Middle frontal gyrus (tissue), 1 donor: ENCODE measurements around the gene LINC00632.
"Not testable (repeated sequence)": the region's sequence is repeated elsewhere in the genome, so short reads cannot be mapped to it uniquely, and the experiment has no call there.

Experiments
- DNase-seq: peaks from one replicate; pipeline ENCODE4 v3.0.0-alpha.2; 2015; ENCODE audit warnings: low spot score; ENCODE audit errors: extremely low spot score

The LINC00632 gene

DNA sequence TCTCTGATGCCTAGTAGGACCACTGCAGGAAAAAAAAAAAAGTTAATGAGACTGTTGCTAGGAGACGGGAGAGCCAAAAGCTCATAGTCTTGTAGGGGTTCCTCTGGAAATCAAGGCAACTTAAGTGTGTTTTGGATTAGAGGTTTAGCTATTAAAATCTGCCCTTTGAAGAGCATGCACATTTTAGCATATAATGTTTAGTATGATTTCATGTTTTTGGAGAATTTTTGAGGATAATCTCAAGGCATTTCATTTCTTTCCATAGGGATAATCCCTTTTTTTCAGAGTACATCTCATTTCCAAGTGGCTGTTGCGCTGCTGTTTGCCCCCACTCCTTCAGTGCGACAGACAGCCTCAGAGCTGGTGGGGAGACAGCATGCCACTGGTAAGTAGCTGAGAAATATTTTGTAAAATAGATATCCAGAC, at the start of gene LINC00632:
Gene LINC00632, plus strand, starts transcription at position 339 of the 426 bp plus-strand sequence.
- no peak for DNase-seq

DNA sequence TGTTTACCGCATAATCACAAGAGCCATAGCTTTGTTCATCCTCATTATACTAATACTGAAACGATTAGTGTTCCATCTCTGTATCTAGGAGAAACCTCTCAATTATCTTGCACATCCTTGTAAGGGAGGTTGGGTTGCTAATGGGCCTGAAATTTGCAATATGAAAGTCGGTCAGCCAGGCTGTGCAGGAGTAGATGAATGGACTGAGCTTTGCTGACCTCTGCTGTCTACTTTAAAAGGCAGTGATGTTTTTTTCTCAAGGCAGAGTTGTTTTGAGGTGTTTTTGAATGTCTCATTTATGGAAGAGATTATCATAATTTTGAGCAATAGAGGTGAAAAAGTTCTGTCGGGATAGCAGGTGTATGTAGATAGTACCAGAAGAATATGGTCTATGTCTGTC, 47.9 kb upstream of the LINC00632 start:
- no peak for DNase-seq

DNA sequence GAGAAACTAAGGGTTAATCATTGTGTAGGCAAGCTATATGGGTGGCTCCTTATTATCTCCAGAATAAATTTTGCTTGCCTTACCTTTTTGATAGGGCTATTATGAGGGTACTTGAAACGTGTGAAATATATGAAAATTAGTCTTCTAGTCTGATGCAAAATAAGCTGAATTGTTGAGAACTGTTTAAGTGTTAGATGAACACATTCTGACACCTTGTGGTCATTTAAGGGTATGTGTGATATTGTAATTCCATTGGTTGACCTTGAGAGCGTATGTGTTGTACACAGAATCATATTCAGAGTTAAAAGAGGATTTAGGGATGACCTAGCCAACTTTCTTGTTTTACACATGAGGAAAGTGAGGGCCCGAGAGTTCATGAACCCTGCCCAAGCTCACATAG, 44.6 kb upstream of the LINC00632 start:
- DNase-seq: no peak

DNA sequence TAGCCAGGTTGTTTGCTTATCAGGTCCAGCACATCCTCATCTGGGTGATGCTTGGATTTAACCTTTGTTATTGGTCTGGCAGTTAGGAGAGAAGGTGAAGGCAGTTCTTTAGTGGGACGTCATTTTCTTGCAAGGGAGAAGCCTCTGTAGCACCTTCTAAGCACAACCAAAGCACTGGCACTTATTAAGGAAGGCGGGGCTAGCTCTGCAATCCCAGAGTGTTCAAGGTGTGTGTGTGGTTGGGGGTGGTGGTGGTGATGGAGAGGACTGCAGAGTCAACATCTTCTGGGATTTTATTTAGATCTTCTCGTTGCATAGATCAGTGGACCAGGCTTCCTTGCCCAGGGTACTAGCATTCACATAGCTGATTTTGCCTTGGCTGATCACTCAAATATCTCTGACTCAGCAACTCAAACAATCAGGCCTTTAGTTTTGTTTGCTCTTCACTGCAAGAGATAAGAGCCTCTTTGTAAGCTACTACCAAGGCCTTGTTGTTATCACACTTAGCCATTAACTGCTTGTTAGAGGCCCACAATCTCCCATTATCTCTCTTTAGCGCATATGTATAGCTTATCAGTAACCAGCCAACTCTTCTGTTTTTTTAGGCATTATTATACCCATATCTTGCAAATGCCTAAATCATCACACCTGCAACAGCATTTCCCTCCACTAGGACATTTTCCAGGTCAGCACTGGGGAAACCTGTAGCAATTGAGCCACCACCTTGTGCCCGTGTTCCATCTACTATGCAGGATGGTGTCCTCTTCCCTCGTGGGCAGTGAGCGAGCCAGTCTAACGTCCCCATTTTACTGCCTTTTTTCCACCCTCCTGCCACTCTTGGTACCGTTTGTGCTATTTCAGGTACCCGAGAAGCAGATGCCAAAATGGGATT, 36.5 kb upstream of the LINC00632 start:
- DNase-seq: peak; percentile 21

DNA sequence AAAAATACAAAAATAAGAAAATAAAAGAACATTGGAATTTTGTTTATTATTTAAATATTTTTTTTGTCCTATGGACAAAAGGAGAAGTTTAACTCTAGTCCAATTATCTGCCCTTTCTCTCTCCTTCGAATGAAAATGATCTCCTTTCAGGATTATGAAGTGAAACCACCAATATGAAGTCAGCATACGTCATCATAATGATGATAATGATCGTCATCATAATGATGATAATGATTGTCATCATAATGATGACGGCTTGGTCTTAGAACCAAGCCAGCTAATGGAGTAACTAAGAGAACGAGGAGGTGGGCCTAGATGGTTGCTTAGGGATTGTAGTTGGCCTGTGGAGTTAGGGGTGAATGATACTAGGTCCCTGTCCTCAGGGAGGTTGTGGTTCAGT, 21.9 kb upstream of the LINC00632 start:
- no peak for DNase-seq

DNA sequence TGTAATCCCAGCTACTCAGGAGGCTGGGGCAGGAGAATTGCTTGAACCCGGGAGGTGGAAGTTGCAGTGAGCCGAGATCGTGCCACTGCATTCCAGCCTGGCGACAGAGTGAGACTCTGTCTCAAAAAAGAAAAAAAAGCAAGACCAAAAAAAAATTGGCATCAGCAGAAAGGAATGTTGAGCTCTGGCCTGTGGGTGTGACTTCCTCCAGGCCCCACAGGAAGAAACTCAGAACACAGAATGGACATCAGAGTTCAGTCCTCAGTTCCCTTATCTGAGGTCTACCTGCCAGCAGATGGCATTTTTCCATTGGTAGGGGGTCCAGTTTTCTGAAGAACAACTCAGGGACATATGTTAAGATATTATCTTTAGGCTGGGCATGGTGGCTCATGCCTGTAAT, 18.0 kb upstream of the LINC00632 start:
- not testable (repeated sequence) for DNase-seq

DNA sequence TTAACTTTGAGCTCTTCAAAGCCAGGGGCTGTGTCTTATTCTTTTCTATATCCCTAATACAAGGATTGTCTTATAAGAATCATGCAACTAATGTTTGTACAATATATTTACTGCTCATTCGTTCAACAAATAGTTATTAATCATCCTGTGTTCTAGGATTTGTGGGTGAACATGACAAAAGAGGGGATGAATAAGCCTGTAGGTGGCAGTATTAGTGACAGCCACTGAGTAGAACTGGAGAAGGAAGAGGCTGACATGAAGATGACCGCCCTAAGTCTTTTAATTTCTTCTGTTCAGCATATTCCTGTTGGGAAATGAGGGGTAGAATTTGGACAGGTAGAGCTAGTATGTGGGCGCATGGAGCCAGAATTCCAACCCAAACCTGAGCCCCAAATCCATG, 11.9 kb upstream of the LINC00632 start:
- no peak for DNase-seq

DNA sequence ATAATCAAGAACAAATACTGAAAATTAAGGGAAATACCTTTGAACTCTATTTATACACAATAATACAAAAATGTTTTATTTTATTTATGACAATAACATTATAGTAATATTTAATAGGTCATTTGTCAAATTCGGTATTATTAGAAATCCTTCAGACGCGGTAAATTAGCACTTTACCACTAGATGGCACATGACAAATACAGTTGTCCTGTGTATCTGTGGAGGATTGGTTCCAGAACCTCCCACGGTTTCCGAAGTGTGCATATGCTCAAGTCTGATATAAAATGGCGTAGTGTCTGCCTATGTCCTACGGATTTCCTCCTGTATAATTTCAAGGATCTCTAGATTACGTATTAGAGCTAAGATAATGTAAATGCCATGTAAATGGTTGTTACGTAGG, 8.1 kb upstream of the LINC00632 start:
- no peak for DNase-seq

DNA sequence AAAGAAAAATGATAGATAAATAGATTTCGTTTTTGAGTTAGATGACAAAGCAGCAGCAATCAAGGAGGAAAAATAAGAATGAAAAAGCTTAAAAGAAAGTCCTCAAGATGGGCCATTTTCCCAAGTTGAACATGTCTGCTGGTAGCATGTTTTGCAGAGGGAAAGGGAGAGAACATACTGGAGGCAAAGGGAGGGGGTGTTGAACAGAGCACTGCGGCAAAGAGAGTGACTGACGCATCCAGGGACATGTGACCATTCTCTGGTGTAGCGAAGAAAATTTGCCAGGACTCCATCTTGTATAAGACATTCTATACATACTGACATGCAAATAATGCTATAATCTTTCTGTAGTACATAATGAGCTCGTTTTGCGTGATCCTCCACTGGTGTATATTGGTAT, 1.2 kb downstream of the LINC00632 start:
- DNase-seq: peak; percentile 31

DNA sequence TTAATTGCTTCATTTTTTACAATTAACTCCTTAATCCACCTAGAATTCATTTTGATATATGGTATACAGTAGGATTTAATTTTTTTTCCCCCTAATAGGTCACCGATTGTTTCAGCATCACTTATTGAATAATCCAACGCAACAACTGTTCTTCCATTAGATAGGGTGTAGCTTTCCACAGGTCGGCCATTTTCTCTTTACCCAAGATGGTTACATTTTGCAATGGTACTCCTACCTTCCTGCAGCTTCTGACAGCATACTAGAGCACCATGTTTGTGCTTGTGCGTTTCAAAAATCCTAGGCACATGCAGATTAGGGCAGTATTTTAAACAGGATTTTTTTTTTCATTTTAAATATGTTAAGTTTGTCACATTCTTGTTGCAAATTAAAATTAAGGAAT, 2.3 kb downstream of the LINC00632 start:
- no peak for DNase-seq

DNA sequence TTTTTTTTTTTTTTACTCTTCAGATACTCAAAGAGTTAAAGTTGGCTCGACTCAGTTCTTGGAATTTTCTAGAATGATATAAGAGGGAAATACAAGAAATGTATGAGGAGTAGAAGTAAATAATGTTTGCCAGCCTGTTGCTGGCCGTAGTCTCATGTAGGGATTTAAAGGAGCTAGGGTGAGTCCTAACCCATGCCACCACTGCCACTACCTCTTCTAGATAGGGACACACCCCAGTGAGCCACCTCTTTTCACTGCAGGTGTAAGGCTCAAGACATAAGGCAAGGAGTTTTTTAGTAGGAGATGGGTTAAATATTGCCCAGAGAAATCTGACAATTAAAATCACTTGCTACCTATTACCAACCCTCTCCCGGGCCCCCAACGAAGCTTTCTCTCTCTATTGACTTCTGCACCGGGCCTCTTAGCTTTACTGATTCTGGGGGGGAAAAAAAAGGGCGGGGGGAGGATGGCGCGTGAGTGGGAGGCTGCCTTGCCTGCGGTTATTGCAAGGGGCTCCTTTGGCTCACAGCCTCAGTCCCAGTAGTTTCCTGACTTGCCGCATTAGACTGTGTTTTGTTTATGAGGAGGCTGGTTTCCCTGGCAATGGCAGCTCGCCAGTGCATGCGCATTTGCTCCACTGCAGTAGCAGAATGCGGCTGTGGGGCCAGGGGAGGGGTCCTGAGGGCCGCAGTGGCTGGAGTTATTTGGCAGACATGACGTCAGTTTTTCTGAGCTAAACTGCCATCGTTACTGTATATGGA, 3.0 kb downstream of the LINC00632 start:
- DNase-seq: peak; percentile 39

DNA sequence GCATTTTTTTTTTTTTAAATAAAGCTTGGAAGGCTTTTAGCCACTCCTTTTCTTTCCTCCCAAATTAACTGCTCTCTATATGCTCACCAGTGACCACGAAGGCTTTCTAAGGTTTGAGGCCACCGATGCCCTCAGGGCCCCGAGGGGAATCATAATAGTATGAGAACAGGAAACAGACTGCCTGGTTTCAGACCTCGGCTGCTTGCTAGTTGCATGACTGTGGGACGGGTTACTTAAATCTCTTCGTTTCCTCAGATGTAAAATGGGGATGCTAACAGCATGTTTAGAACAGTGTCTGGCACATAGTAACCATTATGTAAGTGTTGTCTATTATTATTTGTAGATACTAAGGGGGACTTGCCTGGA, 3.6 kb downstream of the LINC00632 start:
- DNase-seq: no peak

DNA sequence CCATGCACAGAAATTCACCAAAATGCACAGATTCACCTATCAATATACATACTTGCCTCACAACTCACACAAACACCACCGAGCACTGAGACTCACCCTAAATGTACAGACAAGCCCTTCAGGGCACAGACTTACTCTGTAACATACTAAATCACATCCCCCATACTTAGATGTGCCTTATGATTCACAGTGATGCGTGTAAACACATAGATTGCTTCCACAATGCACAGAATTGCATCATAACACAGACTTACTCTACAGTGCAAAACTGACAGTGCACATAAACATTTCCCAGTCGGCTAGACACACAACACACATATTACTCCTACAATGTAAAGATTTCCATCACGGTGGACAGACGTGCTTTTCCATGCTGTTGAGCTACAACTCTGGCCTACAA, 6.2 kb downstream of the LINC00632 start:
- DNase-seq: no peak

DNA sequence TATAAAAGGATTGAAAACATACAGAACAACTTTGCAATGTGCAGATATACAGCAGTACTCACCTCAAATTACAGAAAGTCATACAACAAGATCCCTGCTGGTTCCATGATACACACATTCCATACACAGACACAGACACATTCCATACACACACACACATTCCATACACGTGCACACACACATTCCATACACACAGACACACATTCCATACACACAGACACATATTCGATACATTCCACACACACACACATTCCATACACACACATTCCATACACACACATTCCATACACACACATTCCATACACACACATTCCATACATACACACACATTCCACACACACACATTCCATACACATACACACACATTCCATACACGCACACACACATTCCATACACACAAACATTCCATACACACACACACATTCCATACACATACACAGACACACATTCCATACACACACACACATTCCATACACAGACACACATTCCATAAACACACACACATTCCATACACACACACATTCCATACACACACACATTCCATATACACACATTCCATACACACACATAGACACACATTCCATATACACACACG, 13.7 kb downstream of the LINC00632 start:
- DNase-seq: no peak

DNA sequence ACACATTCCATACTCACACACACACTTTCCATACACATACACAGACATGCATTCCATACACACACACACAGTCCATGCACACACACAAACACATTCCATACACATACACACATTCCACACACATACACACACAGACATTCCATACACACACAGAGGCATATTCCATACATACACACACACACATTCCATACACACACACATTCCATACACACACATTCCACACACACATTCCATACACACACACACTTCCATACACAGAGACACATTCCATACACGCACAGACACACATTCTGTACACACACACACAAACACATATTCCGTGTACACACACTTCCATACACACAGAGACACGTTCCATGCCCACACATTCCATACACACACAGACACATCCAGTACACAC, 14.8 kb downstream of the LINC00632 start:
- DNase-seq: no peak

DNA sequence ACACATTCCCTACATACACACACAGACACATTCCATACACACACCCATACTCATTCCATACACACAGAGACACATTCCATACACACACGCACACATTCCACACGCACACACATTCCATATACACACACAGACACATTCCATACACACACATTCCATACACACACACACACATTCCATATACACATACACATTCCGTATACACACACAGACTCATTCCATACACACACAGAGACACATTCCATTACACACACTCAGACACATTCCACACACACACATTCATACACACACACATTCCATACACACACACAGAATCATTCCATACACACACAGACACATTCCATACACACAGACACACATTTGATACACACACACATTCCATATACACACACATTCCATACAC, 15.2 kb downstream of the LINC00632 start:
- DNase-seq: no peak

DNA sequence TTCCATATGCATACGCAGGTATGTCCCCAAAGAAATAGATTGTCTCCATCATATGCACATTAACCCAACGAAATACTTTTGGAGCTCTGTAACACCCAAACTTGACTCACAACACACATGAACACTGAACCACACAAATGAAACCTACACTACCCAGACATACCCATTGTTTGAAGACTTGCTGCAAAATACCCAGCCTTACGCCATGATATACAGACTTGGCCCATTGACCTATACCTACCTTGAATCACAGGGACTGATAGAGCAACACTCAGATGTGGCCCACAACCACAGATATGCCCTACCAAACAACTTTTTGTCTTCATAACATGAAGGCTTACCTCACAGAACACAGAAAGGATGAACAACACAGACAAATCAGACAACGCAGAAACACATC, 15.9 kb downstream of the LINC00632 start:
- DNase-seq: no peak

DNA sequence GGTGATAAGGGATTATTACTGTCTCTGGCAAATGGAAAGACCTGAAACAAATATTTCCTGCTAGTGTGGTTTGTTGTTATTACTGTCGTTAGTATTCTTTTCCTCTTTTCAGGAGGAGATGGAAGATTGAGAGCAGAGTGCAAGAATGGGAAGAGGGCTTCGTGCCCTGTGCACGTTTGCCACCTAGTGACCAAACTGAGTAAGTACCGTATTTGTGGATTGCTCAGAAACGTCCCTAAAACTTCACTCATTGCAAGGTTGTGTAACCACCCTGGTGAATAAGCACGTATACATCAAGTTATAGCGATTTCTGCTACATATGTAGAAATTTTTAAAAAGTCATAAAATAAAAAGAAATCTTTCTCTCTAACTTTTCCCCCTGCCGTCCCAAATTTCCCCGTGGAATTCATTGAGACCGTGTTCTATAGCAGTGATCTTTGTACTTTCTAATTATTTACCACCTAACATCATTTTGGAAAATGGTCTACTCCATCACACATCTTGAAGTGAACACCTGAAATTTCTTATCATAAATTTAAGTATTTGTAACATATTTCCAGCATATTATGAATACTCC, 24.3 kb downstream of the LINC00632 start:
- DNase-seq: no peak

DNA sequence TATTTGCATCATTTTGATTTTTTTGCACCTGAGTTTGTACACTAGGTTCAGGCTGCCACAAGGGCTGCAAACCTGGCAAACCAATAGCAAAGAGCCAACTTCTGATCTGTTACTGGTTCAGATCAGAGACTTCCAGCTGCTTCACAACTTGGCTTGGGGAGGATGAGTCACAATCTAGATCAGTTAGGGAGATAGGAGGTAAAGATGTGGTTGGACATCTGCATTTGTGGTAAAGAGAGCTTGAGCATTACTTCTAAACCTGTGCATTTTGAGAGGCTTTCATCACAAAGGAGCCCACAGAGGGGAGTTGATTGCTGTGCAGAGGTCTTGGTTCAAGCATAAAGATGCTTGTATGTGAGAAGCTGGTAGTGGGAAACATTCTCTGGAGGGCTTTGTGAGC, 34.5 kb downstream of the LINC00632 start:
- no peak for DNase-seq

DNA sequence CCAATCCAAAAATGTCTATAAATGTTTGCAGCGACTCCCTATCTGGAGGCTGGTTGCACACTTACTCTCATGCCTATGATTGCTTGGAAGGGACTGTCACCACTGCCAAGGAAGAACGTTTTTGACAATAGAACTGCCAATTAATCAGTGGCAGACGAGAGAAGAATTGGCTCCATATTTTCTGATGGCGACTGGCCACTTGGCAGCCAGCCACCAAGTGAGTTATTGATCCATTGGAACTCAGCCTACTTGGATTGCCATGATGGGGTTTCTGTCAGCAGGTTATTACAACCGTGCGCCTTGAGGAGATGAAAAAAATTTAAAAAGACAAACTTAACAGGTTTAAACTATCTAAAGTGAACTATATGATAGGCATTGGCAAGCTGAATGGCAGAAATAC, 47.4 kb downstream of the LINC00632 start:
- no peak for DNase-seq

DNA sequence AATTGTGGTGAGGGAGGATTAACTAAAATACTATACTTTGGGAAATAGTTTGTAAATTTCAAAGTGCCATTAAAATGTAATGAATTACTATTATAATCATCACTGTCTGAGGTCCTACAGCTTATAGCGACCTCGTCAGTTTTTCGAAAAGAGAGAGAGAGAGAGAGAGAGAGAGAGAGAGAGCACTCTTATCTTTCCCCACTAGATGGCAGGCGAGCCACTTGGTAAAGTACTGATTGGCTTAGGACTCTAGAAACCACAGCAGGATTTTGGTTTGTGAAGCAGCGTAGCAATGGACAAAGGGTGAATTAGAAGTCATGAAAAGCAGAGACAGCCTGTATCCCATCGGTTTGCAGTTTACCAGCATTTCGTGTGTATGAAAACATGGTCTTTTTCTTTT, 52.5 kb downstream of the LINC00632 start:
- DNase-seq: peak; percentile 49

DNA sequence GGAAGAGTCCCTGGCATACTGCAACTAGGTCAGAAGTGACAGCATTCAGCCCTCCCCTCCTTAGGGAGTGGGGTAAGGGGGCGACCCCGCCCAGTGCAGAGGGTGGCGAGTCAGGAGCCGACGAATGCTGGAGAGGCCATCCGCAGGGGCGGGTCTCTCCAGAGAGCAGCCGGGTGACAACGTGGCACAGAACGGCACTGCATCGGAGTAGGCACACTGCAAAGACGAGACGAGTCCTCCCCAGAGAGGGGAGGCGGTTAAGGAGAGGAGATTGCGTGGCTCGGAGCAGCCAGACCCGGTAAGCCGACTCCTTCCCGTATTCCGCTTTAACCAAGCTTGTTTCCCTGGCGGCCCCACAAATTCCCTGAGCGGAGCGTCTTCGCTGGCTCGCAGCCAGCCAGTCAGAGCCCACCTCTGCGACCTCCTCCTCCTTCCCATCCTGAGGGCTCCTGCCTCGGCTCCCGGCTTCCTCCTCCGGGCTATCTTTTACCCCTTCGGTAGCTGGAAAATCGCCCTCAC, 54.9 kb downstream of the LINC00632 start:
- no peak for DNase-seq
